Heart left ventricle (tissue), 16 donors: ENCODE data around the gene ITPR2. TPM values are rescaled to one million over a fixed set of nuclear protein-coding genes. Genes with fewer than 3 reads are reported as not detected.

Source experiments
- ATAC-seq, 4 donors: fragments of 200-7000 bp; cut with Tn5 transposase; one replicate each; pipeline ENCODE4 v1.9.1; 2020 to 2022; ENCODE audit warnings: moderate library complexity in 4 of 4, mild to moderate bottlenecking in 3 of 4, moderate number of reproducible peaks in 1 of 4
- DNase-seq, 5 donors: peaks; one replicate each; pipeline ENCODE4 v3.0.0-alpha.2; 2020
- H3K27ac ChIP-seq, 12 donors: fragments of 200-600 bp; sonication (generic) in 4 of 12; one replicate each; pipeline versions ENCODE4 v1.5.0 to v1.8.0; 2016 to 2022; ENCODE audit warnings: mild to moderate bottlenecking in 2 of 12
- H3K27me3 ChIP-seq, 9 donors: fragments of 200-600 bp; sonication (generic) in 2 of 9; one replicate each; pipeline versions ENCODE4 v1.5.1 to v1.8.0; 2016 to 2022; ENCODE audit warnings: mild to moderate bottlenecking in 3 of 9
- H3K36me3 ChIP-seq, 9 donors: fragments of 200-600 bp; sonication (generic) in 2 of 9; one replicate each; pipeline versions ENCODE4 v1.5.0 to v1.8.0; 2018 to 2022; ENCODE audit warnings: mild to moderate bottlenecking in 2 of 9
- H3K4me1 ChIP-seq, 12 donors: fragments of 200-600 bp; sonication (generic) in 4 of 12; one replicate each; pipeline versions ENCODE4 v1.5.0 to v1.8.0; 2016 to 2022; ENCODE audit warnings: mild to moderate bottlenecking in 3 of 12
- H3K4me3 ChIP-seq, 12 donors: fragments of 200-600 bp; sonication (generic) in 4 of 12; one replicate each; pipeline versions ENCODE4 v1.5.0 to v1.8.0; 2017 to 2022; ENCODE audit warnings: mild to moderate bottlenecking in 9 of 12, moderate library complexity in 4 of 12
- H3K9me3 ChIP-seq, 12 donors: fragments of 200-600 bp; sonication (generic) in 4 of 12; one replicate each; pipeline versions ENCODE4 v1.5.0 to v1.8.0; 2016 to 2022; ENCODE audit warnings: mild to moderate bottlenecking in 1 of 12
- CTCF ChIP-seq, 12 donors: fragments of 200-600 bp; sonication (generic) in 4 of 12; IDR thresholded peaks; one replicate each; pipeline versions ENCODE4 v1.5.0 to v1.8.0; 2018 to 2022; ENCODE audit warnings: antibody characterized with exemption in 12 of 12, mild to moderate bottlenecking in 5 of 12
- POLR2A ChIP-seq, 2 donors: fragments of 450-650 bp; IDR thresholded peaks; one replicate each; pipeline ENCODE4 v1.6.1; 2017; ENCODE audit warnings: antibody characterized with exemption in 2 of 2, mild to moderate bottlenecking in 2 of 2, moderate library complexity in 2 of 2
- WGBS, 4 donors: extraction: QIAGEN DNeasy Blood & Tissue Kit in 2 of 4; methylation state at CpG; one replicate each; pipeline versions ENCODE4 v1.1.5 to v1.1.7; 2013 to 2018; 5-methylcytosine and 5-hydroxymethylcytosine counted together
- intact Hi-C, 10 donors: fragments of 100-400 bp; cut with DNase I; formaldehyde crosslinking; loops; one replicate each; pipeline versions ENCODE4 v1.11.1 to v1.14.2; 2022
- polyA plus RNA-seq, 2 donors: library from polyadenylated mRNA; stranded (reverse); fragments of 200-250 nt; gene quantifications; one replicate each; pipeline ENCODE4 v1.2.3, GENCODE V29; 2013
- total RNA-seq, 9 donors: library from RNA; depleted of rRNA in 2 of 9; stranded (reverse); fragments of >200 nt in 2 of 9; fragmentation: NEBNext Ultra II Directional in 3 of 9; extraction: Animal tissue kit (Norgen Biotek cat#: 25700) in 3 of 9; gene quantifications; one replicate each; pipeline versions ENCODE4 v1.1.0 to v1.2.4, GENCODE V29; 2016 to 2023
- donor health status: ischemic (EF 13 %, LVEDD 7.1; RV severe dilation, severe dysfunction).
- donor health status: healthy with polysubstance abuse.
- donor health status: DM: no; HTN: yes; CAD: no.
- donor health status: DM: no; HTN: no; CAD: no.
- donor health status: ischemic (EF 25% LVEDD 6.9; RV normal size, moderate dysfunction).
- donor health status: ischemic (EF 25% LVEDD 5.7; RV mildly dilated, moderate dysfunction).
- donor health status: healthy.
- donor health status: DM: yes; HTN: yes; CAD: no.
- donor health status: ischemic (EF 35%, LVEDD 5.7; RV mildly dilated, moderate dysfunction).
- donor health status: nonischemic (EF 11% LVEDD 7.7; RV severe dilation, severe dysfunction).
- donor health status: DM: yes; HTN: yes; CAD: no.
- donor health status: PGD.
- donor health status: ischemic (EF 29% LVEDD 5.4; RV normal size, mild dysfunction).
- donor health status: nonischemic (EF 23%, LVEDD 6.1; RV moderate dilation, normal function).

The ITPR2 gene
- total and polyA plus RNA-seq, 11 donors = 3.4 to 45.6 (median 11.8) TPM

GRCh38 chr12:26689281-26689841 is 143.6 kb downstream of the ITPR2 start:
- Histone ChIP-seq H3K4me1 (no peaks in the 10 kb centered on the region), H3K4me3 (no peak overlapping the region), H3K9me3 (no peaks in the 10 kb centered on the region), H3K27ac (no peak overlapping the region), H3K27me3 (no peaks in the 10 kb centered on the region), H3K36me3 (peaks cover 0 to 51% (median 30%) of the 10 kb centered on the region in 9 donors)
- 76 to 91% (median 83%) methylated on average over 6 of the region's 6 CpGs for WGBS, 4 donors
- DNase-seq (no peak), ATAC-seq (no peak)
- intact Hi-C loops = no loop called here
- TF ChIP-seq POLR2A (IDR thresholded peaks at IDR 0.05) = no peak
- TF ChIP-seq CTCF (IDR thresholded peaks at IDR 0.05) = no peak

GRCh38 chr12:26688344-26688904 is 144.6 kb downstream of the ITPR2 start:
- H3K4me1 ChIP-seq = no peaks in the 10 kb centered on the region
- ATAC-seq = no peak
- peaks cover 0 to 8% (median 5%) of the 10 kb centered on the region in 12 donors for H3K9me3 ChIP-seq
- no peak overlapping the region for H3K4me3 ChIP-seq
- no peaks in the 10 kb centered on the region for H3K27me3 ChIP-seq
- no peak overlapping the region for H3K27ac ChIP-seq
- DNase-seq = no peak
- intact Hi-C loops = no loop called here
- TF ChIP-seq CTCF (IDR thresholded peaks at IDR 0.05) (no peak), POLR2A (IDR thresholded peaks at IDR 0.05) (no peak)
- H3K36me3 ChIP-seq = peaks cover 0 to 52% (median 30%) of the 10 kb centered on the region in 9 donors
- 93 to 98% (median 95%) methylated on average over 1 of the region's 1 CpG for WGBS, 4 donors

- Histone ChIP-seq H3K4me1 (no peaks in the 10 kb centered on the region), H3K36me3 (peaks cover 0 to 54% (median 40%) of the 10 kb centered on the region in 9 donors), H3K4me3 (no peak overlapping the region), H3K27me3 (no peaks in the 10 kb centered on the region), H3K9me3 (peaks cover 0 to 17% (median 5%) of the 10 kb centered on the region in 12 donors), H3K27ac (no peak overlapping the region)
- DNase-seq (no peak), ATAC-seq (no peak)
- 76 to 86% (median 82%) methylated on average over 4 of the region's 4 CpGs for WGBS, 4 donors
- intact Hi-C loops = no loop called here
- TF ChIP-seq POLR2A (IDR thresholded peaks at IDR 0.05) = no peak
- TF ChIP-seq CTCF (IDR thresholded peaks at IDR 0.05) = no peak
These were observed 146.6 kb downstream of the ITPR2 start for GRCh38 chr12:26686408-26686807.

- Histone ChIP-seq H3K27me3 (no peaks in the 10 kb centered on the region), H3K36me3 (peaks cover 0 to 65% (median 47%) of the 10 kb centered on the region in 9 donors), H3K4me1 (peaks cover 0 to 4% (median 0%) of the 10 kb centered on the region in 12 donors), H3K27ac (no peak overlapping the region), H3K4me3 (no peak overlapping the region), H3K9me3 (peaks cover 0 to 17% (median 5%) of the 10 kb centered on the region in 12 donors)
- intact Hi-C loops = no loop called here
- ATAC-seq (no peak), DNase-seq (no peak)
- TF ChIP-seq POLR2A (IDR thresholded peaks at IDR 0.05) (no peak), CTCF (IDR thresholded peaks at IDR 0.05) (no peak)
These were observed 148.9 kb downstream of the ITPR2 start for GRCh38 chr12:26684101-26684500.
